Endothelial cell of umbilical vein (primary cell): ENCODE data around the gene MAP3K14. TPM values are rescaled to one million over a fixed set of nuclear protein-coding genes. Genes with fewer than 3 reads are reported as not detected.

Source experiments
- BruUV-seq: library from RNA; stranded (reverse); fragments of 400-500 nt; replicated peaks from 2 replicates; lab custom pipeline; 2021; lab: Mats Ljungman, UMichigan
- CTCF ChIA-PET: fragments of 300-600, 350-600 bp; sonication (Branson Sonifier 250); formaldehyde crosslinking; loops from one replicate; lab custom pipeline; 2021; ENCODE audit warnings: antibody characterized with exemption, inconsistent platforms; lab: Charles Lee
- POLR2A ChIA-PET: fragments of 300-600, 350-600 bp; sonication (Branson Sonifier 250); formaldehyde crosslinking; loops from one replicate; lab custom pipeline; 2021; ENCODE audit warnings: antibody characterized with exemption, inconsistent platforms; lab: Charles Lee
- DNase-seq: peaks from one replicate; pipeline ENCODE4 v3.0.0-alpha.2; 2011; ENCODE audit warnings: low read depth, low spot score
- FAIRE-seq: peaks from 2 replicates; lab custom pipeline; 2011; peaks lifted over from hg19 to GRCh38; lab: Jason Lieb, UNC
- H2AFZ ChIP-seq: 2 replicates; pipeline ENCODE4 v1.6.0; 2012; ENCODE audit warnings: low read depth, low read length, control low read depth, inconsistent platforms
- H3K27ac ChIP-seq: 2 replicates; pipeline ENCODE4 v1.5.1; 2011; ENCODE audit warnings: low read depth, mild to moderate bottlenecking, control low read depth, low read length, moderate library complexity; ENCODE audit not compliant: insufficient read depth
- H3K27me3 ChIP-seq, 2 experiments: 2 replicates each; pipeline versions ENCODE4 v1.6.0 to v1.6.1; 2011; ENCODE audit warnings: low read length in 2 of 2, mixed read lengths in 1 of 2; ENCODE audit not compliant: control insufficient read depth in 2 of 2, insufficient read depth in 2 of 2
- H3K36me3 ChIP-seq, 2 experiments: 2 replicates in 1 of 2; 3 replicates in 1 of 2; pipeline ENCODE4 v1.5.1; 2011; ENCODE audit warnings: low read length in 2 of 2, mild to moderate bottlenecking in 1 of 2, moderate library complexity in 1 of 2; ENCODE audit not compliant: control insufficient read depth in 2 of 2, insufficient read depth in 2 of 2; ENCODE audit errors: extremely low read depth in 1 of 2
- H3K4me1 ChIP-seq: 3 replicates; pipeline ENCODE4 v1.5.1; 2011; ENCODE audit warnings: mild to moderate bottlenecking, low read length; ENCODE audit not compliant: control insufficient read depth, insufficient read depth; ENCODE audit errors: extremely low read depth
- H3K4me2 ChIP-seq: 2 replicates; pipeline ENCODE4 v1.6.1; 2011; ENCODE audit warnings: low read length, control low read depth, mixed read lengths; ENCODE audit not compliant: insufficient read depth
- H3K4me3 ChIP-seq, 3 experiments: fragments of 200-600 bp in 1 of 3; sonication (generic), shearing (Covaris generic) in 1 of 3; replicated peaks in 1 of 3; 2 replicates each; pipeline ENCODE4 v1.5.1; 2011 to 2016; ENCODE audit warnings: control low read depth in 3 of 3, low read length in 3 of 3, mild to moderate bottlenecking in 2 of 3, inconsistent platforms in 1 of 3, low read depth in 1 of 3, moderate library complexity in 1 of 3; ENCODE audit not compliant: insufficient read depth in 1 of 3
- H3K79me2 ChIP-seq: 2 replicates; pipeline ENCODE4 v1.6.0; 2012; ENCODE audit warnings: low read length, inconsistent platforms; ENCODE audit not compliant: control insufficient read depth, insufficient read depth
- H3K9ac ChIP-seq: replicated peaks from 2 replicates; pipeline ENCODE3; 2011; ENCODE audit warnings: low read length, control low read depth; ENCODE audit not compliant: insufficient read depth; ENCODE audit errors: extremely low read depth
- H3K9me1 ChIP-seq: replicated peaks from 3 replicates; pipeline ENCODE4 v1.6.0; 2011; ENCODE audit warnings: mild to moderate bottlenecking, low read length; ENCODE audit not compliant: control insufficient read depth, insufficient read depth; ENCODE audit errors: extremely low read depth
- H3K9me3 ChIP-seq: replicated peaks from 2 replicates; pipeline ENCODE4 v1.5.1; 2012; ENCODE audit warnings: low read length, inconsistent platforms; ENCODE audit not compliant: control insufficient read depth, insufficient read depth
- H4K20me1 ChIP-seq: replicated peaks from 2 replicates; pipeline ENCODE3; 2011; ENCODE audit warnings: mild to moderate bottlenecking, low read length; ENCODE audit not compliant: control insufficient read depth, insufficient read depth; ENCODE audit errors: extremely low read depth
- EZH2 ChIP-seq: IDR thresholded peaks from 2 replicates; pipeline ENCODE4 v1.6.1; 2012; ENCODE audit warnings: borderline replicate concordance, low read depth, mild to moderate bottlenecking, moderate library complexity, low read length, inconsistent platforms; ENCODE audit not compliant: severe bottlenecking
- FOS ChIP-seq: IDR thresholded peaks from 2 replicates; pipeline ENCODE4 v1.6.1; 2011; ENCODE audit warnings: mild to moderate bottlenecking, low read length, moderate library complexity, borderline replicate concordance; ENCODE audit not compliant: insufficient read depth
- GATA2 ChIP-seq: IDR thresholded peaks from 2 replicates; pipeline ENCODE4 v1.7.0; 2011; ENCODE audit warnings: low read depth, mild to moderate bottlenecking, moderate library complexity, mixed read lengths, low read length; ENCODE audit not compliant: insufficient read length, insufficient read depth
- JUN ChIP-seq: IDR thresholded peaks from 2 replicates; pipeline ENCODE4 v1.6.1; 2011; ENCODE audit warnings: borderline replicate concordance, low read depth; ENCODE audit not compliant: insufficient read length, insufficient read depth
- MYC ChIP-seq: IDR thresholded peaks from one replicate; pipeline ENCODE4 v1.6.1; 2011; ENCODE audit warnings: mild to moderate bottlenecking, low read depth, low read length
- POLR2A ChIP-seq: IDR thresholded peaks from 2 replicates; pipeline ENCODE4 v1.6.1; 2012; ENCODE audit warnings: low read depth, mild to moderate bottlenecking, control low read depth, low read length
- POLR2AphosphoS5 ChIP-seq: IDR thresholded peaks from 2 replicates; pipeline ENCODE4 v1.6.1; 2012; ENCODE audit warnings: low read depth, mild to moderate bottlenecking, control low read depth, low read length, moderate library complexity; ENCODE audit not compliant: insufficient read depth
- dilution Hi-C: fragments of 300-500 bp; cut with MboI; formaldehyde crosslinking; loops from one replicate; pipeline ENCODE4 v1.15.0; 2019; ENCODE audit warnings: low sequenced_read_pairs; ENCODE audit not compliant: extremely low pct_ligation_motif_present
- intact Hi-C: fragments of 100-400 bp; cut with micrococcal nuclease; formaldehyde crosslinking; loops from one replicate; pipeline ENCODE4 v1.10.0; 2022
- polyA plus RNA-seq, 4 experiments: library from polyadenylated mRNA; depleted of rRNA in 3 of 4; stranded (reverse) in 3 of 4; unstranded in 1 of 4; fragments of >200 nt; gene quantifications; 2 replicates each; pipeline versions ENCODE4 v1.2.1 to v1.2.3, GENCODE V29; 2011 to 2012; ENCODE audit warnings: missing spikeins in 1 of 4
- total RNA-seq: library from RNA; stranded (reverse); gene quantifications from 2 replicates; pipeline ENCODE4 v1.2.3, GENCODE V29; 2021
- TF ChIP-seq, protein P1 (sequence below): IDR thresholded peaks from 2 replicates; pipeline ENCODE4 v1.6.1; 2011; ENCODE audit not compliant: insufficient read depth, insufficient read length
- TF ChIP-seq, protein P2 (sequence below), 2 donors: IDR thresholded peaks; 1 replicate in 1 of 2; 2 replicates in 1 of 2; pipeline ENCODE4 v1.5.1; 2011; ENCODE audit warnings: low read length in 2 of 2, mild to moderate bottlenecking in 2 of 2, moderate library complexity in 2 of 2, control low read depth in 1 of 2, inconsistent platforms in 1 of 2, low read depth in 1 of 2; ENCODE audit not compliant: insufficient read depth in 1 of 2; ENCODE audit errors: extremely low read depth in 1 of 2

The MAP3K14 gene
- total and polyA plus RNA-seq, 2 donors (not counting 3 experiments of a cell fraction or from before 2014, with no cell fraction given), result 5.4 to 9.8 TPM

DNA sequence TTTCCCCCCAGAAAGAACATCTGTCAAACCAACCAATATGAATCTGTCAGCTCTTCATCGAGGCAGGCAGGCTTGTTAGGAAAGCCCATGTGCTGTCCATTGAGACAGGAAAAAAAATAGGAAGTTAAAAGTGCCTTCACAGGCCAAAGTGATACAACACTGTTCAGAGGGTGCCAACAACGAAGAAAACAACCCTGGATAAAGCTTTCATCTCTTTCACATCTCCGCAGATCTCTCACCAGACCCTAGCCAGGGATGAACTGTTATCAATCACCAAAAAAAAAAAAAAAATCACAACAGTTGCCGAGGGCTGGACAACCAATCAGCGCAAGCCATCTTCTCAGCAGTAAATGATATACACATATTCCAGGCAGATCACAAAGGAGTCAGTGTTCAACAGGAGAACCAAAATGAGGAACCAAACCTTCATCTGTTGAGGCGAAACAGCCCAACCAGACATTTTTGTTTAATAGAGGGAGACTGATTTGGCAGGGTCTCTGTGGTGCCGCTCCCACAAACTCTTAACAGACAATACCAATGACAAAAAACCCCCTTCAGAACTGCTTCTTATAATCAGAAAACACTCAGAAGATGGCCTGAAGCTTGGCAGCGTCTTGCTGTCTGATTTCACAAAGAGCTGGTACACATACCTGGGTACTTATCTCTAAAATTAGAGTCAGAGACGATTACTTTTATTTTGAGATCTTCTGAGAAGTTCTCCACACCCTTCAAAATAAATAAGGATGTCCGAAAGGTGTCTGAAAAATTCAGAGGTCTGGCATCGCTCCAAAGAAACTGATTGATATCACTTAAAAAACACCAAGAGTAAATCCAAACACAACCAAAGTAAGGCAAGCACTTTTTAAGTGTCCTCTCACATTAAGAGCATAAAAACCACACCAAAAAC is 1.8 kb downstream of the MAP3K14 start:
- Histone ChIP-seq H3K9ac (peak overlapping the region; percentile 71), H3K27me3 (no peaks in the 10 kb centered on the region), H2AFZ (no peak overlapping the region), H3K36me3 (peaks cover 0 to 5% of the 10 kb centered on the region in 2 experiments), H3K4me3 (peak overlapping the region; percentile 79 to 88 (median 85)), H3K4me2 (peak overlapping the region; percentile 97), H3K9me3 (no peaks in the 10 kb centered on the region), H3K4me1 (peaks cover 42% of the 10 kb centered on the region), H3K79me2 (peaks cover 61% of the 10 kb centered on the region), H4K20me1 (no peaks in the 10 kb centered on the region), H3K27ac (no peak overlapping the region), H3K9me1 (no peaks in the 10 kb centered on the region)
- BruUV-seq, result no TSS peak
- ChIA-PET POLR2A (interaction anchor here (3.1 kb wide), 1 partner anchor 37 kb away, joined by 13 read pairs; no protein-coding TSS in a partner anchor), CTCF (interaction anchor here (0.6 to 4.6 kb wide), 10 partner anchors 8 to 70 kb away, joined by 3 to 74 read pairs (median 6); no protein-coding TSS in a partner anchor)
- intact Hi-C loops (no loop called here), dilution Hi-C loops (no loop called here)
- DNase-seq (peak; percentile 50), FAIRE-seq (peak; percentile 59)
- TF ChIP-seq GATA2 (no peak), JUN (no peak), POLR2AphosphoS5 (no peak), POLR2A (no peak), EZH2 (no peak), MYC (no peak), FOS (no peak)
- TF ChIP-seq, protein P1, sequence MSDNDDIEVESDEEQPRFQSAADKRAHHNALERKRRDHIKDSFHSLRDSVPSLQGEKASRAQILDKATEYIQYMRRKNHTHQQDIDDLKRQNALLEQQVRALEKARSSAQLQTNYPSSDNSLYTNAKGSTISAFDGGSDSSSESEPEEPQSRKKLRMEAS, result no peak
- TF ChIP-seq, protein P2, sequence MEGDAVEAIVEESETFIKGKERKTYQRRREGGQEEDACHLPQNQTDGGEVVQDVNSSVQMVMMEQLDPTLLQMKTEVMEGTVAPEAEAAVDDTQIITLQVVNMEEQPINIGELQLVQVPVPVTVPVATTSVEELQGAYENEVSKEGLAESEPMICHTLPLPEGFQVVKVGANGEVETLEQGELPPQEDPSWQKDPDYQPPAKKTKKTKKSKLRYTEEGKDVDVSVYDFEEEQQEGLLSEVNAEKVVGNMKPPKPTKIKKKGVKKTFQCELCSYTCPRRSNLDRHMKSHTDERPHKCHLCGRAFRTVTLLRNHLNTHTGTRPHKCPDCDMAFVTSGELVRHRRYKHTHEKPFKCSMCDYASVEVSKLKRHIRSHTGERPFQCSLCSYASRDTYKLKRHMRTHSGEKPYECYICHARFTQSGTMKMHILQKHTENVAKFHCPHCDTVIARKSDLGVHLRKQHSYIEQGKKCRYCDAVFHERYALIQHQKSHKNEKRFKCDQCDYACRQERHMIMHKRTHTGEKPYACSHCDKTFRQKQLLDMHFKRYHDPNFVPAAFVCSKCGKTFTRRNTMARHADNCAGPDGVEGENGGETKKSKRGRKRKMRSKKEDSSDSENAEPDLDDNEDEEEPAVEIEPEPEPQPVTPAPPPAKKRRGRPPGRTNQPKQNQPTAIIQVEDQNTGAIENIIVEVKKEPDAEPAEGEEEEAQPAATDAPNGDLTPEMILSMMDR (IDR thresholded peaks at IDR 0.05; ENCODE audit: extremely low read depth in 1 of 2, insufficient read depth in 1 of 2, low read depth in 1 of 2, low read length in 2 of 2), result no peak
